Central memory CD8-positive, alpha-beta T cell (primary cell): ENCODE results near the gene GTF3C4.

Experiments
- ATAC-seq: fragments of 150-1000 bp; cut with Tn5 transposase; replicated peaks from 2 replicates; pipeline ENCODE4 v1.10.0; 2022; ENCODE audit warnings: mild to moderate bottlenecking, moderate FRiP score, moderate number of reproducible peaks; ENCODE audit not compliant: poor library complexity, severe bottlenecking; ENCODE audit errors: extremely low read depth
- DNase-seq, 2 donors: peaks; one replicate each; pipeline ENCODE4 v3.0.0; 2021; ENCODE audit warnings: low spot score in 2 of 2
- H3K27ac Mint-ChIP-seq: one replicate; pipeline ENCODE4 v1.8.0; 2022; ENCODE audit warnings: low read depth, mild to moderate bottlenecking, moderate library complexity, mixed read lengths
- H3K27me3 Mint-ChIP-seq: one replicate; pipeline ENCODE4 v1.8.0; 2022; ENCODE audit warnings: mixed read lengths
- H3K36me3 Mint-ChIP-seq: one replicate; pipeline ENCODE4 v1.8.0; 2022; ENCODE audit warnings: mild to moderate bottlenecking, moderate library complexity, mixed read lengths; ENCODE audit not compliant: insufficient read depth
- H3K4me1 Mint-ChIP-seq: one replicate; pipeline ENCODE4 v1.8.0; 2022; ENCODE audit warnings: mixed read lengths
- H3K4me3 Mint-ChIP-seq: one replicate; pipeline ENCODE4 v1.8.0; 2022; ENCODE audit warnings: mild to moderate bottlenecking, moderate library complexity, mixed read lengths
- H3K9me3 Mint-ChIP-seq: one replicate; pipeline ENCODE4 v1.8.0; 2022; ENCODE audit warnings: mixed read lengths

Gene GTF3C4

GRCh38 chr9:132637351-132637750 is 32.9 kb upstream of the GTF3C4 start:
- DNase-seq, result no peak
- Mint-ChIP-seq H3K27ac (no peak overlapping the region), H3K36me3 (peaks cover 12% of the 10 kb centered on the region), H3K27me3 (no peaks in the 10 kb centered on the region), H3K9me3 (no peaks in the 10 kb centered on the region), H3K4me3 (no peak overlapping the region), H3K4me1 (no peaks in the 10 kb centered on the region)
- ATAC-seq, result no peak

GRCh38 chr9:132637801-132638200 is 32.5 kb upstream of the GTF3C4 start:
- DNase-seq, result no peak
- H3K27ac Mint-ChIP-seq, result no peak overlapping the region
- H3K9me3 Mint-ChIP-seq, result no peaks in the 10 kb centered on the region
- no peaks in the 10 kb centered on the region for H3K4me1 Mint-ChIP-seq
- peaks cover 15% of the 10 kb centered on the region for H3K36me3 Mint-ChIP-seq
- ATAC-seq, result no peak
- no peaks in the 10 kb centered on the region for H3K27me3 Mint-ChIP-seq
- H3K4me3 Mint-ChIP-seq, result no peak overlapping the region

GRCh38 chr9:132638240-132638639 is 32.0 kb upstream of the GTF3C4 start:
- no peaks in the 10 kb centered on the region for H3K9me3 Mint-ChIP-seq
- DNase-seq (no peak), ATAC-seq (no peak)
- H3K4me1 Mint-ChIP-seq, result no peaks in the 10 kb centered on the region
- H3K27ac Mint-ChIP-seq, result no peak overlapping the region
- H3K36me3 Mint-ChIP-seq, result peaks cover 18% of the 10 kb centered on the region
- H3K4me3 Mint-ChIP-seq, result no peak overlapping the region
- H3K27me3 Mint-ChIP-seq, result no peaks in the 10 kb centered on the region

GRCh38 chr9:132639322-132639721 is 30.9 kb upstream of the GTF3C4 start:
- Mint-ChIP-seq H3K4me1 (no peaks in the 10 kb centered on the region), H3K36me3 (peaks cover 22% of the 10 kb centered on the region), H3K4me3 (no peak overlapping the region), H3K27me3 (no peaks in the 10 kb centered on the region), H3K9me3 (no peaks in the 10 kb centered on the region), H3K27ac (no peak overlapping the region)
- ATAC-seq (no peak), DNase-seq (no peak)

- DNase-seq (no peak), ATAC-seq (no peak)
- H3K9me3 Mint-ChIP-seq, result no peaks in the 10 kb centered on the region
- H3K4me3 Mint-ChIP-seq, result no peak overlapping the region
- peak overlapping the region; percentile 13 for H3K27ac Mint-ChIP-seq
- H3K36me3 Mint-ChIP-seq, result peaks cover 30% of the 10 kb centered on the region
- no peaks in the 10 kb centered on the region for H3K4me1 Mint-ChIP-seq
- H3K27me3 Mint-ChIP-seq, result no peaks in the 10 kb centered on the region
Measured at GRCh38 chr9:132641216-132641615, 29.0 kb upstream of the GTF3C4 start.

- DNase-seq (no peak), ATAC-seq (no peak)
- no peak overlapping the region for H3K27ac Mint-ChIP-seq
- no peak overlapping the region for H3K4me3 Mint-ChIP-seq
- H3K4me1 Mint-ChIP-seq, result no peaks in the 10 kb centered on the region
- H3K36me3 Mint-ChIP-seq, result peaks cover 46% of the 10 kb centered on the region
- H3K9me3 Mint-ChIP-seq, result no peaks in the 10 kb centered on the region
- no peaks in the 10 kb centered on the region for H3K27me3 Mint-ChIP-seq
Measured at GRCh38 chr9:132644251-132644650, 26.0 kb upstream of the GTF3C4 start.

- H3K27me3 Mint-ChIP-seq, result no peaks in the 10 kb centered on the region
- H3K36me3 Mint-ChIP-seq, result peaks cover 40% of the 10 kb centered on the region
- no peak overlapping the region for H3K27ac Mint-ChIP-seq
- H3K4me1 Mint-ChIP-seq, result no peaks in the 10 kb centered on the region
- no peak overlapping the region for H3K4me3 Mint-ChIP-seq
- H3K9me3 Mint-ChIP-seq, result no peaks in the 10 kb centered on the region
- no peak for ATAC-seq
- DNase-seq, result no peak
Measured at GRCh38 chr9:132645306-132645705, 25.0 kb upstream of the GTF3C4 start.

- ATAC-seq, result no peak
- peaks cover 40% of the 10 kb centered on the region for H3K36me3 Mint-ChIP-seq
- no peak overlapping the region for H3K27ac Mint-ChIP-seq
Measured at GRCh38 chr9:132645711-132646110, 24.6 kb upstream of the GTF3C4 start.

GRCh38 chr9:132646726-132647125 is 23.5 kb upstream of the GTF3C4 start:
- no peak overlapping the region for H3K4me3 Mint-ChIP-seq
- no peaks in the 10 kb centered on the region for H3K9me3 Mint-ChIP-seq
- H3K4me1 Mint-ChIP-seq, result no peaks in the 10 kb centered on the region
- DNase-seq (no peak), ATAC-seq (no peak)
- H3K27ac Mint-ChIP-seq, result no peak overlapping the region
- H3K27me3 Mint-ChIP-seq, result no peaks in the 10 kb centered on the region
- peaks cover 40% of the 10 kb centered on the region for H3K36me3 Mint-ChIP-seq

More at GRCh38 chr9:132645711-132646110, 24.6 kb upstream of the GTF3C4 start:
- no peak overlapping the region for H3K4me3 Mint-ChIP-seq
- no peaks in the 10 kb centered on the region for H3K4me1 Mint-ChIP-seq
- H3K9me3 Mint-ChIP-seq, result no peaks in the 10 kb centered on the region
- no peak for DNase-seq
- no peaks in the 10 kb centered on the region for H3K27me3 Mint-ChIP-seq

- Mint-ChIP-seq H3K27me3 (no peaks in the 10 kb centered on the region), H3K9me3 (no peaks in the 10 kb centered on the region), H3K36me3 (peaks cover 41% of the 10 kb centered on the region), H3K27ac (no peak overlapping the region), H3K4me1 (no peaks in the 10 kb centered on the region), H3K4me3 (no peak overlapping the region)
- DNase-seq, result no peak
- no peak for ATAC-seq
Measured at GRCh38 chr9:132647355-132647754, 22.9 kb upstream of the GTF3C4 start.

GRCh38 chr9:132647806-132648205 is 22.5 kb upstream of the GTF3C4 start:
- peaks cover 40% of the 10 kb centered on the region for H3K36me3 Mint-ChIP-seq

GRCh38 chr9:132648283-132648682 is 22.0 kb upstream of the GTF3C4 start:
- H3K27me3 Mint-ChIP-seq, result no peaks in the 10 kb centered on the region
- no peaks in the 10 kb centered on the region for H3K4me1 Mint-ChIP-seq
- no peak overlapping the region for H3K27ac Mint-ChIP-seq
- no peak overlapping the region for H3K4me3 Mint-ChIP-seq
- ATAC-seq (no peak), DNase-seq (no peak)
- H3K9me3 Mint-ChIP-seq, result no peaks in the 10 kb centered on the region
- H3K36me3 Mint-ChIP-seq, result peaks cover 36% of the 10 kb centered on the region

More at GRCh38 chr9:132647806-132648205, 22.5 kb upstream of the GTF3C4 start:
- no peaks in the 10 kb centered on the region for H3K27me3 Mint-ChIP-seq
- no peak for ATAC-seq
- H3K4me1 Mint-ChIP-seq, result no peaks in the 10 kb centered on the region
- no peak overlapping the region for H3K4me3 Mint-ChIP-seq
- H3K9me3 Mint-ChIP-seq, result no peaks in the 10 kb centered on the region
- no peak for DNase-seq
- H3K27ac Mint-ChIP-seq, result no peak overlapping the region

- Mint-ChIP-seq H3K4me3 (no peak overlapping the region), H3K36me3 (peaks cover 35% of the 10 kb centered on the region), H3K27ac (no peak overlapping the region), H3K9me3 (no peaks in the 10 kb centered on the region), H3K4me1 (no peaks in the 10 kb centered on the region), H3K27me3 (no peaks in the 10 kb centered on the region)
- no peak for DNase-seq
- ATAC-seq, result no peak
Measured at GRCh38 chr9:132648685-132649084, 21.6 kb upstream of the GTF3C4 start.

- Mint-ChIP-seq H3K4me3 (no peak overlapping the region), H3K36me3 (peaks cover 34% of the 10 kb centered on the region), H3K27me3 (no peaks in the 10 kb centered on the region), H3K27ac (no peak overlapping the region), H3K9me3 (no peaks in the 10 kb centered on the region), H3K4me1 (no peaks in the 10 kb centered on the region)
- ATAC-seq (no peak), DNase-seq (no peak)
Measured at GRCh38 chr9:132651259-132651658, 19.0 kb upstream of the GTF3C4 start.
